ENCODE data around the gene CCDC27. TPM values are rescaled to one million over a fixed set of nuclear protein-coding genes. Genes with fewer than 3 reads are reported as not detected.

The CCDC27 gene
- total RNA-seq, 1 experiment from 2014 or later = not detected

GRCh38 chr1:3733094-3733882, 19.0 kb upstream of the CCDC27 start:
- POLR2A ChIA-PET (ENCODE audit: unreplicated experiment) = no interaction called here
- no peak; the same call in 1 of the 2 replicates for ATAC-seq

DNA sequence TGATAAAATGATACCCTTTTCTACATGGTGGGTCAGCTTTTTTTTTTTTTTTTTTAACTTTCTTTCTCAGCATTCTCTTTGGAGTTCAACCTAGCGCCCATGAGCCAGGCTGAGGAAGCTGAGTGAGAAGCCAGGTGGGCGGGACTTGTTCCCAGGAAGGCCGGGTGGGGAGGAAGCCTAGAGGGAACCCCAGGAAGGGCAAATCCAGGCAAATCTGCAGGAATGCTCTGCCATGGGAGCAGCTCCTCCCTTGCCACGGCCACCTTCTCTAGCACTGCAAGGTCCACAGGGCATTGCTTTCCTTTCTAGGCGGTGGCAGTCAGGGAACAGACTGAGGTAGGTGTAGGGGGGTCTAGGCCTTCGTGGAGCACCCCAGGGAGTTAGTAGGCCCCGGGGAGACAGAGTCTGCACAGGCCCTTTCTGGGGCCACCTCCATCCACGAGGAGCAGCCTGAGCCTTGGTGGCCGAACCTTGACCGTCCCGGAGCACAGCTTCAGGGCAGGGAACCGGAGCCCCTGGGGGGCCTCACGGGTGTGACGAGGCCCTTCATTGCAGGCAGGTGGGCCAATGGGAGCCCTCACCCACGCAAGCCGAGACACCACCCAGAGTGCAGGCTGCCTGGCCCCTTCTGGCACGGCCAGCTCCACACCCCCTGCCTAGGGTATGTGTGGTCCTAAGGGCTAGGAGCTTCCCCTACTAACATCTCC, 18.2 kb upstream of the CCDC27 start:
- Histone ChIP-seq H3K36me3 (ENCODE audit: low read depth, low read length) (peaks cover 22% of the 10 kb centered on the region), H3K4me3 (ENCODE audit: low read length) (no peak overlapping the region), H3K4me2 (ENCODE audit: low read length) (no peak overlapping the region), H3K4me1 (ENCODE audit: insufficient read depth, low read length) (no peaks in the 10 kb centered on the region), H2AFZ (ENCODE audit: low read length) (no peak overlapping the region), H4K20me1 (ENCODE audit: low read length) (no peaks in the 10 kb centered on the region), H3K9me3 (ENCODE audit: low read length) (no peaks in the 10 kb centered on the region), H3K9ac (ENCODE audit: low read length) (no peak overlapping the region), H3K9me2 (replicated peaks; ENCODE audit: low read length) (no peaks in the 10 kb centered on the region), H3K79me2 (ENCODE audit: low read length) (no peaks in the 10 kb centered on the region), H3K27me3 (ENCODE audit: low read length) (no peaks in the 10 kb centered on the region), H3F3A (ENCODE audit: low read length, unreplicated experiment) (no peaks in the 10 kb centered on the region), H3K27ac (ENCODE audit: low read length) (no peak overlapping the region)
- no TSS peak for BruUV-seq (replicated peaks)
- POLR2A ChIA-PET (ENCODE audit: unreplicated experiment) = no interaction called here
- ATAC-seq (no peak), DNase-seq (no peak)
- TF ChIP-seq EZH2 (IDR thresholded peaks at IDR 0.05; ENCODE audit: low read length, unreplicated experiment) = no peak
- TF ChIP-seq EZH2phosphoT487 (IDR thresholded peaks at IDR 0.05; ENCODE audit: borderline replicate concordance, low read length) = no peak
- TF ChIP-seq, protein P1, sequence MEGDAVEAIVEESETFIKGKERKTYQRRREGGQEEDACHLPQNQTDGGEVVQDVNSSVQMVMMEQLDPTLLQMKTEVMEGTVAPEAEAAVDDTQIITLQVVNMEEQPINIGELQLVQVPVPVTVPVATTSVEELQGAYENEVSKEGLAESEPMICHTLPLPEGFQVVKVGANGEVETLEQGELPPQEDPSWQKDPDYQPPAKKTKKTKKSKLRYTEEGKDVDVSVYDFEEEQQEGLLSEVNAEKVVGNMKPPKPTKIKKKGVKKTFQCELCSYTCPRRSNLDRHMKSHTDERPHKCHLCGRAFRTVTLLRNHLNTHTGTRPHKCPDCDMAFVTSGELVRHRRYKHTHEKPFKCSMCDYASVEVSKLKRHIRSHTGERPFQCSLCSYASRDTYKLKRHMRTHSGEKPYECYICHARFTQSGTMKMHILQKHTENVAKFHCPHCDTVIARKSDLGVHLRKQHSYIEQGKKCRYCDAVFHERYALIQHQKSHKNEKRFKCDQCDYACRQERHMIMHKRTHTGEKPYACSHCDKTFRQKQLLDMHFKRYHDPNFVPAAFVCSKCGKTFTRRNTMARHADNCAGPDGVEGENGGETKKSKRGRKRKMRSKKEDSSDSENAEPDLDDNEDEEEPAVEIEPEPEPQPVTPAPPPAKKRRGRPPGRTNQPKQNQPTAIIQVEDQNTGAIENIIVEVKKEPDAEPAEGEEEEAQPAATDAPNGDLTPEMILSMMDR (conservative IDR thresholded peaks at IDR 0.05; ENCODE audit: low read depth, low read length) = no peak
- CTCF ChIA-PET = no interaction called here
- intact Hi-C loops (cut with micrococcal nuclease) = no loop called here

More at GRCh38 chr1:3733094-3733882, 19.0 kb upstream of the CCDC27 start:
- Histone ChIP-seq H3F3A (ENCODE audit: low read length, unreplicated experiment) (no peaks in the 10 kb centered on the region), H4K20me1 (ENCODE audit: low read length) (no peaks in the 10 kb centered on the region), H3K4me3 (ENCODE audit: low read length) (no peak overlapping the region), H3K4me2 (ENCODE audit: low read length) (no peak overlapping the region), H3K79me2 (ENCODE audit: low read length) (no peaks in the 10 kb centered on the region), H3K27me3 (ENCODE audit: low read length) (peaks cover 3% of the 10 kb centered on the region; the same call in 1 of the 2 replicates), H3K9ac (ENCODE audit: low read length) (no peak overlapping the region), H3K4me1 (ENCODE audit: insufficient read depth, low read length) (no peaks in the 10 kb centered on the region), H2AFZ (ENCODE audit: low read length) (no peak overlapping the region), H3K9me3 (ENCODE audit: low read length) (no peaks in the 10 kb centered on the region), H3K27ac (ENCODE audit: low read length) (no peak overlapping the region), H3K36me3 (ENCODE audit: low read depth, low read length) (peaks cover 15% of the 10 kb centered on the region; the same call in 1 of the 2 replicates), H3K9me2 (replicated peaks; ENCODE audit: low read length) (no peaks in the 10 kb centered on the region)
- TF ChIP-seq EZH2phosphoT487 (IDR thresholded peaks at IDR 0.05; ENCODE audit: borderline replicate concordance, low read length) (no peak), EZH2 (IDR thresholded peaks at IDR 0.05; ENCODE audit: low read length, unreplicated experiment) (no peak)
- TF ChIP-seq, protein P1 (conservative IDR thresholded peaks at IDR 0.05; ENCODE audit: low read depth, low read length) = no peak
- CTCF ChIA-PET = no interaction called here
- intact Hi-C loops (cut with micrococcal nuclease) = no loop called here
- no peak for DNase-seq
- BruUV-seq (replicated peaks) = no TSS peak

- ATAC-seq = no peak
- no peaks in the 10 kb centered on the region for H3K9me2 ChIP-seq (replicated peaks; ENCODE audit: low read length)
- no peaks in the 10 kb centered on the region for H3K27me3 ChIP-seq (ENCODE audit: low read length)
- no peaks in the 10 kb centered on the region for H4K20me1 ChIP-seq (ENCODE audit: low read length)
- H2AFZ ChIP-seq (ENCODE audit: low read length) = no peak overlapping the region
- H3K4me3 ChIP-seq (ENCODE audit: low read length) = no peak overlapping the region
- no peaks in the 10 kb centered on the region for H3K9me3 ChIP-seq (ENCODE audit: low read length)
- intact Hi-C loops (cut with micrococcal nuclease) = no loop called here
- CTCF ChIA-PET = no interaction called here
- H3K79me2 ChIP-seq (ENCODE audit: low read length) = no peaks in the 10 kb centered on the region
- no peak overlapping the region for H3K9ac ChIP-seq (ENCODE audit: low read length)
- peaks cover 23% of the 10 kb centered on the region for H3K36me3 ChIP-seq (ENCODE audit: low read depth, low read length)
- no TSS peak for BruUV-seq (replicated peaks)
- no peaks in the 10 kb centered on the region for H3K4me1 ChIP-seq (ENCODE audit: insufficient read depth, low read length)
- DNase-seq = no peak
- H3K4me2 ChIP-seq (ENCODE audit: low read length) = no peak overlapping the region
- POLR2A ChIA-PET (ENCODE audit: unreplicated experiment) = no interaction called here
- H3F3A ChIP-seq (ENCODE audit: low read length, unreplicated experiment) = no peaks in the 10 kb centered on the region
- H3K27ac ChIP-seq (ENCODE audit: low read length) = no peak overlapping the region
- TF ChIP-seq EZH2phosphoT487 (IDR thresholded peaks at IDR 0.05; ENCODE audit: borderline replicate concordance, low read length) (no peak), EZH2 (IDR thresholded peaks at IDR 0.05; ENCODE audit: low read length, unreplicated experiment) (no peak)
- TF ChIP-seq, protein P1 (conservative IDR thresholded peaks at IDR 0.05; ENCODE audit: low read depth, low read length) = no peak
Measured at GRCh38 chr1:3734602-3735001, 17.6 kb upstream of the CCDC27 start.
